Activated CD4-positive, alpha-beta T cell treated with anti-CD3 and anti-CD28 coated beads for 48 hours (primary cell): Measurements from ENCODE around the gene ZBTB12.
"Not testable (repeated sequence)": the region's sequence is repeated elsewhere in the genome, so short reads cannot be mapped to it uniquely, and the experiment has no call there.

Source experiments
- DNase-seq: peaks from one replicate; pipeline ENCODE4 v3.0.0-alpha.2; 2020

ZBTB12 gene

GRCh38 chr6:31920811-31921210 lies 18.9 kb upstream of the ZBTB12 start:
- no peak for DNase-seq

GRCh38 chr6:31919624-31920303 lies 17.9 kb upstream of the ZBTB12 start:
- DNase-seq = no peak

- no peak for DNase-seq
These were observed 16.3 kb upstream of the ZBTB12 start for GRCh38 chr6:31918069-31918720.

- no peak for DNase-seq
These were observed 13.9 kb upstream of the ZBTB12 start for GRCh38 chr6:31915756-31916155.

GRCh38 chr6:31915351-31915750 lies 13.5 kb upstream of the ZBTB12 start:
- DNase-seq = no peak

GRCh38 chr6:31911826-31912585 lies 10.1 kb upstream of the ZBTB12 start:
- no peak for DNase-seq

GRCh38 chr6:31909298-31909697 lies 7.4 kb upstream of the ZBTB12 start:
- not testable (repeated sequence) for DNase-seq

- no peak for DNase-seq
These were observed 6.9 kb upstream of the ZBTB12 start for GRCh38 chr6:31908791-31909190.

- DNase-seq = not testable (repeated sequence)
These were observed 6.4 kb upstream of the ZBTB12 start for GRCh38 chr6:31908255-31908654.

- DNase-seq = peak; percentile 42
These were observed 5.4 kb upstream of the ZBTB12 start for GRCh38 chr6:31907158-31907813.

GRCh38 chr6:31906727-31907126 lies 4.8 kb upstream of the ZBTB12 start:
- not testable (repeated sequence) for DNase-seq

- DNase-seq = no peak
These were observed 4.2 kb upstream of the ZBTB12 start for GRCh38 chr6:31906122-31906521.

GRCh38 chr6:31905041-31905440 lies 3.2 kb upstream of the ZBTB12 start:
- no peak for DNase-seq

GRCh38 chr6:31903957-31904356 lies 2.1 kb upstream of the ZBTB12 start:
- DNase-seq = no peak

GRCh38 chr6:31901415-31901952 lies 402 bp downstream of the ZBTB12 start:
- peak; percentile 78 for DNase-seq

GRCh38 chr6:31900917-31901414 lies 920 bp downstream of the ZBTB12 start:
- no peak for DNase-seq

GRCh38 chr6:31899882-31900722 lies 1.8 kb downstream of the ZBTB12 start:
- DNase-seq = no peak

- no peak for DNase-seq
These were observed 2.7 kb downstream of the ZBTB12 start for GRCh38 chr6:31899215-31899614.

- DNase-seq = no peak
These were observed 3.4 kb downstream of the ZBTB12 start for GRCh38 chr6:31898383-31899011.

- DNase-seq = peak; percentile 91
These were observed 4.1 kb downstream of the ZBTB12 start, which contains the start of gene EHMT2 for GRCh38 chr6:31897612-31898382. Gene EHMT2 (minus strand): TSS chr6:31897698. CDS start chr6:31897677, 21 bp downstream.
